Spleen (tissue), 11 donors: Measurements from ENCODE around the gene IMMP2L. TPM values are rescaled to one million over a fixed set of nuclear protein-coding genes. Genes with fewer than 3 reads are reported as not detected.

Experiments
- DNase-seq: peaks from one replicate; pipeline ENCODE4 v3.0.0-alpha.2; 2020
- H3K27ac ChIP-seq, 8 donors: fragments of 200-600 bp; sonication (generic) in 7 of 8; 1 replicate in 4 of 8; 2 replicates in 4 of 8; pipeline versions ENCODE4 v1.5.0 to v1.8.0; 2016 to 2021; ENCODE audit warnings: inconsistent platforms in 4 of 8, mild to moderate bottlenecking in 4 of 8, moderate library complexity in 1 of 8
- H3K27me3 ChIP-seq, 7 donors: fragments of 200-600 bp; sonication (generic) in 6 of 7; replicated peaks in 1 of 7; 1 replicate in 4 of 7; 2 replicates in 3 of 7; pipeline versions ENCODE4 v1.5.0 to v1.8.0; 2016 to 2021; ENCODE audit warnings: inconsistent platforms in 3 of 7, mild to moderate bottlenecking in 1 of 7
- H3K36me3 ChIP-seq, 6 donors: fragments of 200-600 bp; sonication (generic) in 5 of 6; 1 replicate in 4 of 6; 2 replicates in 2 of 6; pipeline versions ENCODE4 v1.5.0 to v1.8.0; 2016 to 2021; ENCODE audit warnings: inconsistent platforms in 2 of 6
- H3K4me1 ChIP-seq, 6 donors: fragments of 200-600 bp; sonication (generic) in 5 of 6; 1 replicate in 3 of 6; 2 replicates in 3 of 6; pipeline versions ENCODE4 v1.5.0 to v1.8.0; 2016 to 2021; ENCODE audit warnings: inconsistent platforms in 3 of 6
- H3K4me3 ChIP-seq, 8 donors: fragments of 200-600 bp; sonication (generic) in 7 of 8; 1 replicate in 4 of 8; 2 replicates in 4 of 8; pipeline versions ENCODE4 v1.5.0 to v1.8.0; 2016 to 2021; ENCODE audit warnings: inconsistent platforms in 4 of 8, mild to moderate bottlenecking in 4 of 8, moderate library complexity in 2 of 8
- H3K9me3 ChIP-seq, 8 donors: fragments of 200-600 bp; sonication (generic) in 7 of 8; 1 replicate in 4 of 8; 2 replicates in 4 of 8; pipeline versions ENCODE4 v1.5.0 to v1.8.0; 2016 to 2021; ENCODE audit warnings: inconsistent platforms in 4 of 8
- POLR2A ChIP-seq, 3 donors: fragments of 450-650 bp; IDR thresholded peaks; one replicate each; pipeline ENCODE4 v1.5.1; 2017; ENCODE audit warnings: antibody characterized with exemption in 3 of 3, mild to moderate bottlenecking in 1 of 3
- POLR2AphosphoS5 ChIP-seq, 3 donors: sonication (generic); formaldehyde crosslinking; IDR thresholded peaks; one replicate each; pipeline ENCODE4 v1.5.1; 2017; ENCODE audit warnings: antibody characterized with exemption in 3 of 3
- WGBS, 5 donors: extraction: QIAGEN DNeasy Blood & Tissue Kit in 3 of 5; methylation state at CpG; one replicate each; pipeline versions ENCODE4 v1.1.5 to v1.1.7; 2013 to 2018; 5-methylcytosine and 5-hydroxymethylcytosine counted together
- intact Hi-C: fragments of 100-400 bp; cut with DNase I; formaldehyde crosslinking; loops from one replicate; pipeline ENCODE4 v1.15.0; 2023; ENCODE audit warnings: low total_unique reads
- polyA plus RNA-seq, 3 donors: library from polyadenylated mRNA; stranded (reverse); fragments of 200-250 nt; gene quantifications; one replicate each; pipeline ENCODE4 v1.2.1, GENCODE V29; 2013
- total RNA-seq, 7 donors: library from RNA; depleted of rRNA in 3 of 7; stranded (reverse); fragments of >200 nt in 3 of 7; fragmentation: NEBNext Ultra II Directional in 4 of 7; extraction: Animal tissue kit (Norgen Biotek cat#: 25700) in 4 of 7; gene quantifications; one replicate each; pipeline versions ENCODE4 v1.1.0 to v1.2.1, GENCODE V29; 2016 to 2021
- TF ChIP-seq, protein P1 (sequence below), 11 experiments: fragments of 200-600 bp in 7 of 11; fragments of 450-650 bp in 4 of 11; sonication (generic) in 4 of 11; IDR thresholded peaks in 8 of 11; conservative IDR thresholded peaks in 3 of 11; 1 replicate in 7 of 11; 2 replicates in 4 of 11; pipeline versions ENCODE4 v1.4.0 to v1.8.0; 2016 to 2021; ENCODE audit warnings: antibody characterized with exemption in 11 of 11, inconsistent platforms in 4 of 11, mild to moderate bottlenecking in 1 of 11
- donor health status: healthy with polysubstance abuse.
- donor health status: DM: no; HTN: no; CAD: no; lungs with moderate emphysema.
- donor health status: DM: no; HTN: no; CAD: no.
- donor health status: Bipolar disorder and iron deficiency.
- donor health status: healthy.
- donor health status: DM: no; HTN: no; CAD: no.
- donor health status: DM: yes; HTN: yes; CAD: no.

The IMMP2L gene
- total and polyA plus RNA-seq, 10 donors = 6.5 to 32.7 (median 9.8) TPM

GRCh38 chr7:111438369-111439289 lies 123.7 kb downstream of the IMMP2L start:
- peaks cover 0 to 40% (median 32%) of the 10 kb centered on the region in 8 donors for H3K9me3 ChIP-seq
- TF ChIP-seq POLR2A (IDR thresholded peaks at IDR 0.05) = no peak
- no peak for TF ChIP-seq POLR2AphosphoS5 (IDR thresholded peaks at IDR 0.05)
- TF ChIP-seq, protein P1, sequence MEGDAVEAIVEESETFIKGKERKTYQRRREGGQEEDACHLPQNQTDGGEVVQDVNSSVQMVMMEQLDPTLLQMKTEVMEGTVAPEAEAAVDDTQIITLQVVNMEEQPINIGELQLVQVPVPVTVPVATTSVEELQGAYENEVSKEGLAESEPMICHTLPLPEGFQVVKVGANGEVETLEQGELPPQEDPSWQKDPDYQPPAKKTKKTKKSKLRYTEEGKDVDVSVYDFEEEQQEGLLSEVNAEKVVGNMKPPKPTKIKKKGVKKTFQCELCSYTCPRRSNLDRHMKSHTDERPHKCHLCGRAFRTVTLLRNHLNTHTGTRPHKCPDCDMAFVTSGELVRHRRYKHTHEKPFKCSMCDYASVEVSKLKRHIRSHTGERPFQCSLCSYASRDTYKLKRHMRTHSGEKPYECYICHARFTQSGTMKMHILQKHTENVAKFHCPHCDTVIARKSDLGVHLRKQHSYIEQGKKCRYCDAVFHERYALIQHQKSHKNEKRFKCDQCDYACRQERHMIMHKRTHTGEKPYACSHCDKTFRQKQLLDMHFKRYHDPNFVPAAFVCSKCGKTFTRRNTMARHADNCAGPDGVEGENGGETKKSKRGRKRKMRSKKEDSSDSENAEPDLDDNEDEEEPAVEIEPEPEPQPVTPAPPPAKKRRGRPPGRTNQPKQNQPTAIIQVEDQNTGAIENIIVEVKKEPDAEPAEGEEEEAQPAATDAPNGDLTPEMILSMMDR (IDR thresholded peaks at IDR 0.05 in 8 of 11, conservative IDR thresholded peaks at IDR 0.05 in 3 of 11) = no peak
- no peak overlapping the region for H3K4me3 ChIP-seq
- DNase-seq = no peak
- no peaks in the 10 kb centered on the region for H3K4me1 ChIP-seq
- WGBS, 5 donors = 78 to 93% (median 84%) methylated on average over 3 of the region's 3 CpGs
- intact Hi-C loops = no loop called here
- no peaks in the 10 kb centered on the region for H3K27me3 ChIP-seq
- H3K36me3 ChIP-seq = peaks cover 0 to 14% (median 0%) of the 10 kb centered on the region in 6 donors
- H3K27ac ChIP-seq = no peak overlapping the region

DNA sequence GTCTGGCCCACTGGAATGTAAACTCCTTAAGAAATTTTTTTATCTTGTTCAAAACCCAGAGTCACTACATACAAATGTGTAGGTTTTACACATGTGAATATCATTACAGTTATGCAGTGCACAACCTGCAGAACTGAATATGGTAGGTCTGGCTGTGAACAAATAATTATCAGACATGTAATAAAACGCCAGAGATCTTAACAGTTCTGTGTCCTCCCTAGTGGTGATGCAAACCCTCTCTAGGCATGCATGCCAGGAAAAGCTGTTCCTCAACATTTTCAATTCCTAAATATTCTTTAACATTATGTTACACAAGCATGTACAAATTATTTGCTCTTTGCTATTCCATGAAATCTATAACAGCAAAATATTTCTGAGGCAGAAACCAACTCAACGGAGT lies 124.6 kb downstream of the IMMP2L start:
- WGBS, 5 donors = 82 to 93% (median 90%) methylated on average over 2 of the region's 2 CpGs
- no peak for DNase-seq
- Histone ChIP-seq H3K27ac (no peak overlapping the region), H3K4me1 (no peaks in the 10 kb centered on the region), H3K9me3 (peaks cover 0 to 49% (median 40%) of the 10 kb centered on the region in 8 donors), H3K27me3 (no peaks in the 10 kb centered on the region), H3K4me3 (no peak overlapping the region), H3K36me3 (peaks cover 0 to 20% (median 0%) of the 10 kb centered on the region in 6 donors)
- intact Hi-C loops = no loop called here
- TF ChIP-seq POLR2A (IDR thresholded peaks at IDR 0.05) (no peak), POLR2AphosphoS5 (IDR thresholded peaks at IDR 0.05) (no peak)
- TF ChIP-seq, protein P1 (IDR thresholded peaks at IDR 0.05 in 8 of 11, conservative IDR thresholded peaks at IDR 0.05 in 3 of 11) = no peak

GRCh38 chr7:111436608-111437007 lies 125.7 kb downstream of the IMMP2L start:
- Histone ChIP-seq H3K27ac (no peak overlapping the region), H3K4me1 (no peaks in the 10 kb centered on the region), H3K36me3 (peaks cover 0 to 20% (median 0%) of the 10 kb centered on the region in 6 donors), H3K27me3 (no peaks in the 10 kb centered on the region), H3K4me3 (no peak overlapping the region), H3K9me3 (peaks cover 0 to 49% (median 42%) of the 10 kb centered on the region in 8 donors)
- no peak for DNase-seq
- TF ChIP-seq POLR2A (IDR thresholded peaks at IDR 0.05) = no peak
- no peak for TF ChIP-seq POLR2AphosphoS5 (IDR thresholded peaks at IDR 0.05)
- TF ChIP-seq, protein P1 (IDR thresholded peaks at IDR 0.05 in 8 of 11, conservative IDR thresholded peaks at IDR 0.05 in 3 of 11) = no peak
- intact Hi-C loops = no loop called here
- WGBS, 5 donors = 88 to 96% (median 96%) methylated on average over 1 of the region's 1 CpG

GRCh38 chr7:111433426-111433825 lies 128.9 kb downstream of the IMMP2L start:
- WGBS, 5 donors = 76 to 93% (median 88%) methylated on average over 2 of the region's 2 CpGs
- H3K4me1 ChIP-seq = no peaks in the 10 kb centered on the region
- H3K27me3 ChIP-seq = no peaks in the 10 kb centered on the region
- H3K4me3 ChIP-seq = no peak overlapping the region
- no peak overlapping the region for H3K27ac ChIP-seq
- DNase-seq = no peak
- H3K36me3 ChIP-seq = peaks cover 0 to 20% (median 0%) of the 10 kb centered on the region in 6 donors
- peaks cover 0 to 48% (median 40%) of the 10 kb centered on the region in 8 donors for H3K9me3 ChIP-seq
- intact Hi-C loops = no loop called here
- TF ChIP-seq, protein P1 (IDR thresholded peaks at IDR 0.05 in 8 of 11, conservative IDR thresholded peaks at IDR 0.05 in 3 of 11) = no peak
